ACHN (cell line): Measurements from ENCODE around the gene P2RY14.

ENCODE experiments used
- DNase-seq: peaks from one replicate; pipeline ENCODE4 v3.0.0-alpha.2; 2015
- in situ Hi-C: cut with HindIII; loops from 2 replicates; pipeline ENCODE4 v1.10.0; 2017; ENCODE audit warnings: low sequenced_read_pairs, low pct_ligation_motif_present, low pct_unique_long_range_greater_than_20kb

Gene P2RY14

GRCh38 chr3:151278230-151278629 is at the start of gene P2RY14:
Gene P2RY14, minus strand, starts transcription at chr3:151278542. Its CDS starts 64,226 bp downstream, at chr3:151214316.
- no peak for DNase-seq
- in situ Hi-C loops: no loop called here

- peak; percentile 55 for DNase-seq
These were observed 49.3 kb upstream of the P2RY14 start for GRCh38 chr3:151327571-151328198.

GRCh38 chr3:151322511-151322910 is 44.2 kb upstream of the P2RY14 start:
- in situ Hi-C loops: no loop called here
- DNase-seq: no peak

More at GRCh38 chr3:151327571-151328198, 49.3 kb upstream of the P2RY14 start:
- in situ Hi-C loops: no loop called here

- DNase-seq: no peak
- in situ Hi-C loops: no loop called here
These were observed 43.2 kb upstream of the P2RY14 start for GRCh38 chr3:151321526-151321925.

- in situ Hi-C loops: no loop called here
These were observed 41.8 kb upstream of the P2RY14 start for GRCh38 chr3:151320131-151320530.

GRCh38 chr3:151319628-151320027 is 41.3 kb upstream of the P2RY14 start:
- no peak for DNase-seq
- in situ Hi-C loops: no loop called here

More at GRCh38 chr3:151320131-151320530, 41.8 kb upstream of the P2RY14 start:
- no peak for DNase-seq

GRCh38 chr3:151318991-151319390 is 40.6 kb upstream of the P2RY14 start:
- no peak for DNase-seq
- in situ Hi-C loops: no loop called here

- in situ Hi-C loops: no loop called here
- DNase-seq: no peak
These were observed 40.0 kb upstream of the P2RY14 start for GRCh38 chr3:151318313-151318712.

GRCh38 chr3:151316267-151316991 is 38.1 kb upstream of the P2RY14 start, which contains the start of gene GPR87:
Gene GPR87, minus strand, starts transcription at chr3:151316820. Its CDS starts 16,720 bp downstream, at chr3:151300100.
- DNase-seq: no peak

GRCh38 chr3:151315846-151316245 is 37.5 kb upstream of the P2RY14 start:
- no peak for DNase-seq
- in situ Hi-C loops: no loop called here

More at GRCh38 chr3:151316267-151316991, 38.1 kb upstream of the P2RY14 start, which contains the start of gene GPR87:
- in situ Hi-C loops: no loop called here

GRCh38 chr3:151315136-151315535 is 36.8 kb upstream of the P2RY14 start:
- no peak for DNase-seq
- in situ Hi-C loops: no loop called here

GRCh38 chr3:151314593-151314992 is 36.3 kb upstream of the P2RY14 start:
- no peak for DNase-seq
- in situ Hi-C loops: no loop called here

GRCh38 chr3:151314137-151314536 is 35.8 kb upstream of the P2RY14 start:
- no peak for DNase-seq
- in situ Hi-C loops: no loop called here

- in situ Hi-C loops: no loop called here
- no peak for DNase-seq
These were observed 34.6 kb upstream of the P2RY14 start for GRCh38 chr3:151312972-151313371.

- in situ Hi-C loops: no loop called here
- no peak for DNase-seq
These were observed 31.2 kb upstream of the P2RY14 start for GRCh38 chr3:151309566-151309965.

GRCh38 chr3:151307583-151308488 is 29.5 kb upstream of the P2RY14 start:
- DNase-seq: no peak
- in situ Hi-C loops: no loop called here

- in situ Hi-C loops: no loop called here
- DNase-seq: no peak
These were observed 28.8 kb upstream of the P2RY14 start for GRCh38 chr3:151307131-151307530.

GRCh38 chr3:151306168-151306810 is 27.9 kb upstream of the P2RY14 start:
- DNase-seq: no peak

More at GRCh38 chr3:151306168-151306810, 27.9 kb upstream of the P2RY14 start:
- in situ Hi-C loops: no loop called here
